PC-3 (cell line): ENCODE measurements around the gene IL17RB. TPM values are rescaled to one million over a fixed set of nuclear protein-coding genes. Genes with fewer than 3 reads are reported as not detected.

Source experiments
- ATAC-seq: fragments of 200-7000 bp; cut with Tn5 transposase; 2 replicates; pipeline ENCODE4 v1.9.1; 2020; ENCODE audit warnings: mild to moderate bottlenecking, moderate library complexity
- BruUV-seq: library from RNA; stranded (reverse); fragments of 400-500 nt; replicated peaks from 2 replicates; lab custom pipeline; 2021; lab: Mats Ljungman, UMichigan
- CTCF ChIA-PET: fragments of 300-600 bp; sonication (Branson Sonifier 250); formaldehyde crosslinking; loops from one replicate; lab custom pipeline; 2022; ENCODE audit warnings: antibody characterized with exemption; lab: Charles Lee
- POLR2A ChIA-PET: fragments of 300-600 bp; sonication (Branson Sonifier 250); formaldehyde crosslinking; loops from one replicate; lab custom pipeline; 2022; ENCODE audit warnings: antibody characterized with exemption; ENCODE audit not compliant: unreplicated experiment; lab: Charles Lee
- DNase-seq: peaks from one replicate; pipeline ENCODE4 v3.0.0-alpha.2; 2015
- H2AFZ ChIP-seq: fragments of 300-600 bp; sonication (generic); 2 replicates; pipeline ENCODE4 v1.6.0; 2016; ENCODE audit warnings: antibody characterized with exemption, low read length
- H3F3A ChIP-seq: fragments of 300-600 bp; sonication (generic); one replicate; pipeline ENCODE4 v1.6.0; 2017; ENCODE audit warnings: antibody characterized with exemption, low read length, control low read depth, mild to moderate bottlenecking; ENCODE audit not compliant: unreplicated experiment
- H3K27ac ChIP-seq: fragments of 300-600 bp; sonication (generic); 2 replicates; pipeline ENCODE4 v1.5.1; 2016; ENCODE audit warnings: mild to moderate bottlenecking, low read length
- H3K27me3 ChIP-seq: fragments of 300-600 bp; sonication (generic); 2 replicates; pipeline ENCODE4 v1.6.1; 2016; ENCODE audit warnings: low read length, mixed read lengths
- H3K36me3 ChIP-seq: fragments of 300-600 bp; sonication (generic); 2 replicates; pipeline ENCODE4 v1.6.1; 2016; ENCODE audit warnings: low read depth, mixed run types, low read length, mixed read lengths
- H3K4me1 ChIP-seq: fragments of 300-600 bp; sonication (generic); 2 replicates; pipeline ENCODE4 v1.5.1; 2016; ENCODE audit warnings: low read length; ENCODE audit not compliant: insufficient read depth
- H3K4me2 ChIP-seq: fragments of 300-600 bp; sonication (generic); 2 replicates; pipeline ENCODE4 v1.6.0; 2016; ENCODE audit warnings: low read length
- H3K4me3 ChIP-seq: fragments of 300-600 bp; sonication (generic); 2 replicates; pipeline ENCODE4 v1.5.1; 2016; ENCODE audit warnings: mild to moderate bottlenecking, low read length, mixed read lengths
- H3K79me2 ChIP-seq: fragments of 300-600 bp; sonication (generic); 2 replicates; pipeline ENCODE4 v1.6.1; 2017; ENCODE audit warnings: low read length, mixed read lengths
- H3K9ac ChIP-seq: fragments of 300-600 bp; sonication (generic); 2 replicates; pipeline ENCODE4 v1.6.0; 2016; ENCODE audit warnings: mild to moderate bottlenecking, low read length
- H3K9me2 ChIP-seq: fragments of 300-600 bp; sonication (generic); replicated peaks from 2 replicates; pipeline ENCODE4 v1.6.1; 2016; ENCODE audit warnings: mixed run types, low read length, mixed read lengths
- H3K9me3 ChIP-seq: fragments of 300-600 bp; sonication (generic); 2 replicates; pipeline ENCODE4 v1.6.1; 2016; ENCODE audit warnings: low read length, mixed read lengths
- H4K20me1 ChIP-seq: fragments of 300-600 bp; sonication (generic); 2 replicates; pipeline ENCODE4 v1.6.1; 2016; ENCODE audit warnings: low read length, mixed read lengths
- EZH2 ChIP-seq: fragments of 300-600 bp; sonication (generic); IDR thresholded peaks from one replicate; pipeline ENCODE4 v1.6.1; 2017; ENCODE audit warnings: antibody characterized with exemption, mild to moderate bottlenecking, low read length; ENCODE audit not compliant: unreplicated experiment
- EZH2phosphoT487 ChIP-seq: fragments of 300-600 bp; sonication (generic); IDR thresholded peaks from 2 replicates; pipeline ENCODE4 v1.6.1; 2018; ENCODE audit warnings: mild to moderate bottlenecking, antibody characterized with exemption, low read length, borderline replicate concordance
- intact Hi-C: fragments of 100-400 bp; cut with micrococcal nuclease; formaldehyde crosslinking; loops from 2 replicates; pipeline ENCODE4 v1.9.0; 2023
- total RNA-seq: library from RNA; depleted of rRNA; stranded (reverse); fragments of >200 nt; gene quantifications from 2 replicates; pipeline ENCODE4 v1.2.3, GENCODE V29; 2014
- TF ChIP-seq, protein P1 (sequence below): fragments of 300-600 bp; sonication (generic); conservative IDR thresholded peaks from 2 replicates; pipeline ENCODE4 v1.5.1; 2017; ENCODE audit warnings: antibody characterized with exemption, low read depth, mild to moderate bottlenecking, low read length

Gene IL17RB
- total RNA-seq, 1 experiment from 2014 or later, result 2.3 TPM

DNA sequence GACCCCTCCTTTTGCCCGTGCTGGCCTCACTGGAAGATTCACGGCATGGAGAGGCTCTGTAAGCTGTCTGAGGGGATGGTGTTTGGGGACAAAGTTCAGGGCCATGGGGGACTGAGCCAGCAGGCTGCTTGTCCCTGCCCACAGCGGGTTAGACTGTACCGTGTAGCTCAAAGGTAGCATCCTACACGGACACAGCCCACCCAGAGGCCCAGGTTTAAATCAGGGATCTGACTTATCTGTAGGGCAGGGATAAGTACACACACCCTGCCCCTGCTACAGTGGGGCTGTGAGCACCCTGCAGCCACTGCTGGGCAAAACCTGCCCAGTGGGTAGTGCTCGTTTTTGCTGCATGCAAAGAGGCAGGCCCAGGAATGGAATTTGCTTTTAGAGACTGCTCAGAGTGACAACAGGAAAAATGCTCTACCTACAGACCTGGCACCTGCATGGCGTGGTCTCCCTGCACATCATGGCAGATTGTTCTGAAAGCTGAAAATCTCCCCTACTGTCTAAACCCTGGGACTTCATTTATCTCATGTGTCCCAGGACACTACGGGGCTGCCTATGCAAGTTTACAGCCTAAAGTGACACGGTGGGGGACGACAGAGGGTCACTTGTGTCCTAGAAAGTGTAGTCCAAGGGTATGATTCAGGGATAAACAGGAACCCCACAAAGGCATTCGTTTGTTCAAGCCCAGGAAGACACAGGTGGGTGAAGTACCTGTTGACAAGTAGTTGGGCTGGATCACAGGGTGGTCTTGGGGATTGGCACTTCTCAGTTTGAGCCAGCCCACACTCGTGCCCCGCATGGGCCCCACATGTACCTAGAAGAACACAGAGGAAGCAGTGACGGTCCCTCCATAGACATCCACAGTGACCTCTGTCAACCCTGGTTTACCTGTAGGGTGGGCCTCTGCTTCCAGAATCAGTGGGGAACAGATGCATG is 27.9 kb upstream of the IL17RB start:
- no TSS peak for BruUV-seq
- H3K79me2 ChIP-seq, result no peaks in the 10 kb centered on the region
- ChIA-PET POLR2A (no interaction called here), CTCF (no interaction called here)
- H3K9ac ChIP-seq, result no peak overlapping the region
- H3K27me3 ChIP-seq, result peaks cover 10% of the 10 kb centered on the region; the same call in 1 of the 2 replicates
- H3F3A ChIP-seq, result no peaks in the 10 kb centered on the region
- H4K20me1 ChIP-seq, result no peaks in the 10 kb centered on the region
- H3K36me3 ChIP-seq, result no peaks in the 10 kb centered on the region
- H3K4me1 ChIP-seq, result no peaks in the 10 kb centered on the region
- no peak overlapping the region for H3K4me2 ChIP-seq
- H3K27ac ChIP-seq, result no peak overlapping the region
- ATAC-seq, result no peak
- DNase-seq, result no peak
- H3K9me3 ChIP-seq, result no peaks in the 10 kb centered on the region
- no peak overlapping the region for H2AFZ ChIP-seq
- intact Hi-C loops, result no loop called here
- no peaks in the 10 kb centered on the region for H3K9me2 ChIP-seq
- no peak overlapping the region for H3K4me3 ChIP-seq
- TF ChIP-seq, protein P1, sequence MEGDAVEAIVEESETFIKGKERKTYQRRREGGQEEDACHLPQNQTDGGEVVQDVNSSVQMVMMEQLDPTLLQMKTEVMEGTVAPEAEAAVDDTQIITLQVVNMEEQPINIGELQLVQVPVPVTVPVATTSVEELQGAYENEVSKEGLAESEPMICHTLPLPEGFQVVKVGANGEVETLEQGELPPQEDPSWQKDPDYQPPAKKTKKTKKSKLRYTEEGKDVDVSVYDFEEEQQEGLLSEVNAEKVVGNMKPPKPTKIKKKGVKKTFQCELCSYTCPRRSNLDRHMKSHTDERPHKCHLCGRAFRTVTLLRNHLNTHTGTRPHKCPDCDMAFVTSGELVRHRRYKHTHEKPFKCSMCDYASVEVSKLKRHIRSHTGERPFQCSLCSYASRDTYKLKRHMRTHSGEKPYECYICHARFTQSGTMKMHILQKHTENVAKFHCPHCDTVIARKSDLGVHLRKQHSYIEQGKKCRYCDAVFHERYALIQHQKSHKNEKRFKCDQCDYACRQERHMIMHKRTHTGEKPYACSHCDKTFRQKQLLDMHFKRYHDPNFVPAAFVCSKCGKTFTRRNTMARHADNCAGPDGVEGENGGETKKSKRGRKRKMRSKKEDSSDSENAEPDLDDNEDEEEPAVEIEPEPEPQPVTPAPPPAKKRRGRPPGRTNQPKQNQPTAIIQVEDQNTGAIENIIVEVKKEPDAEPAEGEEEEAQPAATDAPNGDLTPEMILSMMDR, result no peak
- no peak for TF ChIP-seq EZH2phosphoT487
- TF ChIP-seq EZH2, result no peak

- POLR2A ChIA-PET, result no interaction called here
- no TSS peak for BruUV-seq
- no peaks in the 10 kb centered on the region for H3F3A ChIP-seq
- no peak overlapping the region for H3K9ac ChIP-seq
- CTCF ChIA-PET, result no interaction called here
- H3K4me1 ChIP-seq, result no peaks in the 10 kb centered on the region
- H3K27me3 ChIP-seq, result peaks cover 1% of the 10 kb centered on the region; the same call in 1 of the 2 replicates
- DNase-seq (no peak), ATAC-seq (no peak)
- H3K9me3 ChIP-seq, result no peaks in the 10 kb centered on the region
- no peak for TF ChIP-seq EZH2phosphoT487
- H2AFZ ChIP-seq, result no peak overlapping the region
- no peaks in the 10 kb centered on the region for H4K20me1 ChIP-seq
- H3K4me2 ChIP-seq, result no peak overlapping the region
- no peak overlapping the region for H3K27ac ChIP-seq
- no peaks in the 10 kb centered on the region for H3K36me3 ChIP-seq
- H3K9me2 ChIP-seq, result no peaks in the 10 kb centered on the region
- no peak overlapping the region for H3K4me3 ChIP-seq
- intact Hi-C loops, result no loop called here
- no peaks in the 10 kb centered on the region for H3K79me2 ChIP-seq
Observed at GRCh38 chr3:53819163-53819868, 27.1 kb upstream of the IL17RB start.

GRCh38 chr3:53820084-53820483 is 26.3 kb upstream of the IL17RB start:
- Histone ChIP-seq H3K36me3 (no peaks in the 10 kb centered on the region), H4K20me1 (no peaks in the 10 kb centered on the region)
- no TSS peak for BruUV-seq

More at GRCh38 chr3:53820084-53820483, 26.3 kb upstream of the IL17RB start:
- H3F3A ChIP-seq, result no peaks in the 10 kb centered on the region
- intact Hi-C loops, result no loop called here
- H2AFZ ChIP-seq, result no peak overlapping the region
- no peaks in the 10 kb centered on the region for H3K9me2 ChIP-seq
- ChIA-PET POLR2A (no interaction called here), CTCF (no interaction called here)
- H3K4me2 ChIP-seq, result no peak overlapping the region
- TF ChIP-seq, protein P1, result no peak
- no peak for TF ChIP-seq EZH2phosphoT487
- no peak for TF ChIP-seq EZH2
- no peaks in the 10 kb centered on the region; the same call in 1 of the 2 replicates for H3K27me3 ChIP-seq
- H3K79me2 ChIP-seq, result no peaks in the 10 kb centered on the region
- ATAC-seq (no peak), DNase-seq (no peak)
- H3K9me3 ChIP-seq, result no peaks in the 10 kb centered on the region
- no peak overlapping the region for H3K9ac ChIP-seq
- H3K27ac ChIP-seq, result no peak overlapping the region
- H3K4me1 ChIP-seq, result no peaks in the 10 kb centered on the region
- H3K4me3 ChIP-seq, result no peak overlapping the region
